Measurements from ENCODE around the gene MALRD1.

MALRD1 gene

GRCh38 chr10:19221216-19221615 lies 172.6 kb downstream of the MALRD1 start:
- no peak for DNase-seq (ENCODE audit: low read depth in 2 of 2)

- no peak for DNase-seq (ENCODE audit: low read depth in 2 of 2)
These were observed 177.4 kb downstream of the MALRD1 start for GRCh38 chr10:19226025-19226424.

- DNase-seq (ENCODE audit: low read depth in 2 of 2): no peak
These were observed 182.4 kb downstream of the MALRD1 start for GRCh38 chr10:19231034-19231433.

- no peak for DNase-seq (ENCODE audit: low read depth in 2 of 2)
These were observed 197.5 kb downstream of the MALRD1 start for GRCh38 chr10:19245889-19246752.

- no peak for DNase-seq (ENCODE audit: low read depth in 2 of 2)
These were observed 199.2 kb downstream of the MALRD1 start for GRCh38 chr10:19247843-19248242.

- peak; percentile 39 to 43 for DNase-seq (ENCODE audit: low read depth in 2 of 2)
These were observed 201.9 kb downstream of the MALRD1 start for GRCh38 chr10:19250546-19250945.

GRCh38 chr10:19252531-19252930 lies 203.9 kb downstream of the MALRD1 start:
- DNase-seq (ENCODE audit: low read depth in 2 of 2): peak in 1 of 2 experiments; percentile 4

GRCh38 chr10:19256331-19256730 lies 207.7 kb downstream of the MALRD1 start:
- no peak for DNase-seq (ENCODE audit: low read depth in 2 of 2)

GRCh38 chr10:19263262-19263661 lies 214.7 kb downstream of the MALRD1 start:
- DNase-seq (ENCODE audit: low read depth in 2 of 2): no peak

GRCh38 chr10:19283285-19283684 lies 234.7 kb downstream of the MALRD1 start:
- DNase-seq (ENCODE audit: low read depth in 2 of 2): no peak

- DNase-seq (ENCODE audit: low read depth in 2 of 2): no peak
These were observed 235.2 kb downstream of the MALRD1 start for GRCh38 chr10:19283786-19284185.

- no peak for DNase-seq (ENCODE audit: low read depth in 2 of 2)
These were observed 242.2 kb downstream of the MALRD1 start for GRCh38 chr10:19290770-19291169.

GRCh38 chr10:19294233-19294632 lies 245.6 kb downstream of the MALRD1 start:
- no peak for DNase-seq (ENCODE audit: low read depth in 2 of 2)

- no peak for DNase-seq (ENCODE audit: low read depth in 2 of 2)
These were observed 251.0 kb downstream of the MALRD1 start for GRCh38 chr10:19299645-19300044.

- peak; percentile 14 to 20 for DNase-seq (ENCODE audit: low read depth in 2 of 2)
These were observed 253.5 kb downstream of the MALRD1 start for GRCh38 chr10:19302117-19302516.

- DNase-seq (ENCODE audit: low read depth in 2 of 2): no peak
These were observed 261.5 kb downstream of the MALRD1 start for GRCh38 chr10:19310066-19310465.

- DNase-seq (ENCODE audit: low read depth in 2 of 2): no peak
These were observed 267.7 kb downstream of the MALRD1 start for GRCh38 chr10:19316204-19316870.

- no peak for DNase-seq (ENCODE audit: low read depth in 2 of 2)
These were observed 269.4 kb downstream of the MALRD1 start for GRCh38 chr10:19317952-19318351.

- DNase-seq (ENCODE audit: low read depth in 2 of 2): no peak
These were observed 277.0 kb downstream of the MALRD1 start for GRCh38 chr10:19325581-19325980.

GRCh38 chr10:19328582-19328981 lies 280.0 kb downstream of the MALRD1 start:
- DNase-seq (ENCODE audit: low read depth in 2 of 2): no peak

- no peak for DNase-seq (ENCODE audit: low read depth in 2 of 2)
These were observed 280.9 kb downstream of the MALRD1 start for GRCh38 chr10:19329475-19329874.

GRCh38 chr10:19332304-19332703 lies 283.7 kb downstream of the MALRD1 start:
- DNase-seq (ENCODE audit: low read depth in 2 of 2): no peak

GRCh38 chr10:19333631-19334030 lies 285.0 kb downstream of the MALRD1 start:
- DNase-seq (ENCODE audit: low read depth in 2 of 2): no peak

Measured in fibroblast of skin of left quadriceps (primary cell).